Muscle of leg (tissue), 11 donors: ENCODE results near the gene KIAA1755. TPM values are rescaled to one million over a fixed set of nuclear protein-coding genes. Genes with fewer than 3 reads are reported as not detected.
A peak's percentile ranks its signal among the peaks of the same experiment; 100 is the strongest.

Experiments used
- DNase-seq: peaks from one replicate; pipeline ENCODE4 v3.0.0; 2013
- H3K27ac ChIP-seq: one replicate; pipeline ENCODE4 v1.5.1; 2013; ENCODE audit warnings: mild to moderate bottlenecking, low read length, control low read depth
- H3K27me3 ChIP-seq: one replicate; pipeline ENCODE4 v1.6.1; 2013; ENCODE audit warnings: low read length; ENCODE audit not compliant: control insufficient read depth, insufficient read depth
- H3K36me3 ChIP-seq: one replicate; pipeline ENCODE4 v1.6.1; 2013; ENCODE audit warnings: low read length; ENCODE audit not compliant: control insufficient read depth, insufficient read depth
- H3K4me1 ChIP-seq: one replicate; pipeline ENCODE4 v1.6.1; 2013; ENCODE audit warnings: low read length; ENCODE audit not compliant: control insufficient read depth, insufficient read depth
- H3K4me3 ChIP-seq: one replicate; pipeline ENCODE4 v1.5.1; 2013; ENCODE audit warnings: low read length, control low read depth
- H3K9me3 ChIP-seq: replicated peaks from 2 replicates; pipeline ENCODE4 v1.6.1; 2013; ENCODE audit warnings: low read depth, low read length; ENCODE audit not compliant: control insufficient read depth
- WGBS: methylation state at CpG from one replicate; pipeline ENCODE4 v1.1.5; 2013; ENCODE audit warnings: missing lambda C conversion rate; ENCODE audit not compliant: insufficient coverage; 5-methylcytosine and 5-hydroxymethylcytosine counted together
- polyA plus RNA-seq, 8 donors: library from polyadenylated mRNA; unstranded; fragments of 120-200 nt; gene quantifications; one replicate each; pipeline versions ENCODE4 v1.2.1 to v1.2.3, GENCODE V29; 2013; ENCODE audit warnings: inconsistent platforms in 1 of 8, low replicate concordance in 1 of 8; ENCODE audit not compliant: insufficient read length in 8 of 8, insufficient read depth in 1 of 8
- total RNA-seq: library from RNA; stranded (reverse); fragments of 120-200 nt; gene quantifications from one replicate; pipeline ENCODE4 v1.2.4, GENCODE V29; 2013

Gene KIAA1755
- total and polyA plus RNA-seq, 9 donors, result 5.0 to 19.6 (median 9.7) TPM

- Histone ChIP-seq H3K4me1 (peaks cover 17% of the 10 kb centered on the region), H3K27ac (no peak overlapping the region), H3K4me3 (no peak overlapping the region), H3K9me3 (no peaks in the 10 kb centered on the region), H3K36me3 (no peaks in the 10 kb centered on the region), H3K27me3 (no peaks in the 10 kb centered on the region)
- no peak for DNase-seq
- WGBS, result 68% methylated on average over 3 of the region's 5 CpGs
These were observed 63.3 kb downstream of the KIAA1755 start for GRCh38 chr20:38197217-38197616.

DNA sequence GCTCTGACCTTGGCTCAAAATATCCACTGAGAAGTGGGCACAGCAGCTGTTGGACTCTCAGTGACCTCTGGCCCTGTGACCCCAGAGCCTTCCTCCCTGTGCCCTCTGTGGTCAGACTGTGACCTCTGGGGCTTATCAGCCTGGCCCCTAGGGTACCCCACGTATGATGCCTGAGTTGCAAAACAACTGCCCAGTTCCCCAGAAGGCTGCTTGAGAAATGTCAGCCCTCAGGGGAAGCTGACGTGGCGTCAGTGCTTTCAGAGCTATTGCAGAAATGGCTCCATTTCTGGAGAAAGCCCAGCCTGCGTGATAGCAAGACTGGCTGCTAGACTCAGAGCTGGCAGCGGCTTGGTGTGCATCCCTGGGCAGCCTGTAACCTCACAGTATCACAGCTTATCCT is 63.9 kb downstream of the KIAA1755 start:
- Histone ChIP-seq H3K4me3 (no peak overlapping the region), H3K27me3 (no peaks in the 10 kb centered on the region), H3K9me3 (no peaks in the 10 kb centered on the region), H3K36me3 (no peaks in the 10 kb centered on the region), H3K4me1 (peaks cover 17% of the 10 kb centered on the region), H3K27ac (no peak overlapping the region)
- peak; percentile 62 for DNase-seq
- WGBS, result 40% methylated on average over 5 of the region's 5 CpGs

DNA sequence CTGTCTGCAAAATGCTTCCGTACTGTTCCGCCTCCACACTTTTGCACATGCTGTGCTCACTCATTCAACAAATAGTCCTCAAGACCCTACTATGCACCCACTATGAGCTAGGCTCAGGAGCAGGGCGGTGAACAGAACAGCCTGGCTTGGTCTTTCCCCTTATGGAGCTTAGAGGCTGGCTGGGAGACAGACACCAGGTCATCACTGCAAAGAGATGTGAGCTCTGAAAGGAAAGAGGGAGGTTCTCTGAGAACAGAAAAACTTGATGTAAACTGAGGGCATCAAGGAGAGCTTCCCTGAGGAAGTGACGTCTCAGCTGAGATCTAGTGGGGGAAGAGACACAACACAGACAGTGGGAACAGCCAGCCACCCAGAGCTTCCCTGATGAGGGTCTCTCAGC is 64.5 kb downstream of the KIAA1755 start:
- H3K27ac ChIP-seq, result no peak overlapping the region
- WGBS, result 75% methylated on average over 2 of the region's 4 CpGs
- no peaks in the 10 kb centered on the region for H3K27me3 ChIP-seq
- no peak for DNase-seq
- H3K4me1 ChIP-seq, result peaks cover 19% of the 10 kb centered on the region
- no peak overlapping the region for H3K4me3 ChIP-seq
- no peaks in the 10 kb centered on the region for H3K9me3 ChIP-seq
- H3K36me3 ChIP-seq, result no peaks in the 10 kb centered on the region

DNA sequence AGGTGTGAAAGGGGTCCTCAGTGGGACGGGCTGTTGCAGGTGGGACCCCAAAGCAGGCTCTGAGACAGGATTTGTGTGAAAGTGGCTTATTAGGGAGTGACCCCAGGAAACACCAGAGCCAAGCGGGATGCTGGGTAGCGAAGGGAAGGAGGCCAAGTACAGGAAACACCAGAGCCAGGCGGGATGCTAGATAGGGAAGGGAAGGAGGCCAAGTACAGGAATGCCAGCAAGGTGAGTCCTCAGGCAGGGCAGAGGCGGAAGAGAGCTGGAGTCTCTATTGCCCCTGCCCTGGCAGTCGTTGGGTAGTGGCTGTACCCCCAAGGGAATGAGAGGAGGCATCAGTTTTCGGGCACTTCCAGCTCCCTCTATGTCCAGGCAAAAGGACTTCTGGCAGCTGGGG is 65.0 kb downstream of the KIAA1755 start:
- Histone ChIP-seq H3K27me3 (no peaks in the 10 kb centered on the region), H3K27ac (no peak overlapping the region), H3K4me3 (no peak overlapping the region), H3K9me3 (no peaks in the 10 kb centered on the region), H3K36me3 (no peaks in the 10 kb centered on the region), H3K4me1 (peaks cover 23% of the 10 kb centered on the region)
- DNase-seq, result no peak
- WGBS, result 70% methylated on average over 6 of the region's 7 CpGs

- H3K4me1 ChIP-seq, result peaks cover 23% of the 10 kb centered on the region
- no peaks in the 10 kb centered on the region for H3K36me3 ChIP-seq
- no peak overlapping the region for H3K27ac ChIP-seq
- 84% methylated on average over 4 of the region's 5 CpGs for WGBS
- H3K4me3 ChIP-seq, result no peak overlapping the region
- no peak for DNase-seq
- no peaks in the 10 kb centered on the region for H3K9me3 ChIP-seq
- no peaks in the 10 kb centered on the region for H3K27me3 ChIP-seq
These were observed 65.5 kb downstream of the KIAA1755 start for GRCh38 chr20:38194971-38195504.

DNA sequence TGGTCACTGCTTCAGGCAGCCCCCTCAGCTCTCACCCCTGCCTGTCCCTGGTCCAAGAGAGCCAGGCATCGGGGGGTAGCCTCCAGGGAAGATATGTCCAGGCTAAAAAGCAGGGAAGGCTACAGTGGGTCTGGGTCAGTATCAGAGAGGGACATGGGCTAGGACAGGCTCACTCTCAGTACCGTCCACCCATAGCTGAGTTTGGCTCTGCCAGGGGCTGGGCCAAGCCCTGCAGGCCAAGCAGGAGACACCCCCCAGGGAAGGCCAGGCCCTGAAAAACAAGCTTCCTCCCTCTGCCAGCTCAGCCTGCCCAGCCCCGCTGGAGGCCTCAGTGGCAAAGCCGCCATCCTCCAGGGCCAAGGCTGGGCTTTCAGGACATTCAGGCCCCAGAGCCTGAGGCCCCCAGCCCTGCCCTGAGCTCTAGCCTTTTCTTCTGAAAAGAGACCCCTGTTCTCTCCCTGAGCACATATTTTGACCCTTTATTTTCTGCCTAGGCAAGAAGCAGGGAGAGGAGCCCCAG is 66.9 kb downstream of the KIAA1755 start:
- H3K4me3 ChIP-seq, result no peak overlapping the region
- WGBS, result 89% methylated on average over 3 of the region's 4 CpGs
- H3K27me3 ChIP-seq, result no peaks in the 10 kb centered on the region
- H3K4me1 ChIP-seq, result peaks cover 20% of the 10 kb centered on the region
- H3K9me3 ChIP-seq, result no peaks in the 10 kb centered on the region
- no peaks in the 10 kb centered on the region for H3K36me3 ChIP-seq
- no peak for DNase-seq
- no peak overlapping the region for H3K27ac ChIP-seq

DNA sequence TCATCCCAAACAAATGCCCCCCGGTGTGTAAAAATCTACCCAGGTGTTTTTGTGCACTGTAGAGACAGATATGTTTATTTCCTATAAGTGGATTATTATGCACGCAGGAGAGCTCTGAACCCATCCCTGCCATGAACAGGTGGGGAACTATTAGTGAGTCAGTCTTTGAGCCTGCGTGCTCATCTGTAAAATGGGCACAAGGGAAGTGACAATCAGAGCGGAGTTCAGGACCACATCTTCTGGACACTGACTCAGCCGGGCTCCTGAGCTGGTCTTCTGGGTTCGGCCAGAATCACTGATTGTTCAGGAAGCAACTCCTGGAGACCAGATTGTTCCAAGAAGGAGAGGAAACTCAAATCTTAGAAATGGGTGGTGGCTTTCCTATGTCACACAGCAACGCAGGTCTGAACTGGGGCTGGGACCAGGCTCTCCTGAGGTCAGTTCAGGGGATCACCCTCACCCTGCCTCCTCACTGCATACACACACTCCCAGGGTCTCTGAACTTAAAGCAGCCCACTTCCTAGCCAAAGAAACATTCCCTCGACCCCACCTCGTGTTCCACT is 68.1 kb downstream of the KIAA1755 start:
- no peak for DNase-seq
- Histone ChIP-seq H3K36me3 (no peaks in the 10 kb centered on the region), H3K9me3 (no peaks in the 10 kb centered on the region), H3K27ac (no peak overlapping the region), H3K27me3 (no peaks in the 10 kb centered on the region), H3K4me3 (no peak overlapping the region), H3K4me1 (peaks cover 20% of the 10 kb centered on the region)
- WGBS, result 65% methylated on average over 8 of the region's 9 CpGs

DNA sequence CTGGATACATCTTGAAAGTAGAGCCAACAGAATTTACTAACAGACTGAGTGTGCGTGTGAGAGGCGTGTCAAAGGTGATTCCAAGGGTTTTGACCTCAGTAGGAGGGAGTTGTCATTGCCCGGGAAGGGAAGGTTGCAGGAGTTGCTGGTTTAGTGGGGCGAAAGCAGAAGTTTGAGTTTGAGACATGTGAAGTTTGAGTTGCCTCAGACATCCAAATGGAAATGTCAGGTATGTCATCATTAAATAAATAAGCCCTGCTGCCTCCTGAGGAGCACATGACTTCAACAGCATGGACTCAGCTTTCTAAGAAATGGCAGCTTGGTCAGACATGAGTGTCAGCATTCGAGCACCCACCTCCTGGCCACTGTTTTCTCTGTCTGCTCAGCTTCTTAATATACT is 68.9 kb downstream of the KIAA1755 start:
- H3K4me3 ChIP-seq, result no peak overlapping the region
- no peaks in the 10 kb centered on the region for H3K36me3 ChIP-seq
- no peak for DNase-seq
- H3K4me1 ChIP-seq, result peaks cover 20% of the 10 kb centered on the region
- WGBS, result 39% methylated on average over 4 of the region's 5 CpGs
- H3K27me3 ChIP-seq, result no peaks in the 10 kb centered on the region
- H3K27ac ChIP-seq, result no peak overlapping the region
- no peaks in the 10 kb centered on the region for H3K9me3 ChIP-seq

DNA sequence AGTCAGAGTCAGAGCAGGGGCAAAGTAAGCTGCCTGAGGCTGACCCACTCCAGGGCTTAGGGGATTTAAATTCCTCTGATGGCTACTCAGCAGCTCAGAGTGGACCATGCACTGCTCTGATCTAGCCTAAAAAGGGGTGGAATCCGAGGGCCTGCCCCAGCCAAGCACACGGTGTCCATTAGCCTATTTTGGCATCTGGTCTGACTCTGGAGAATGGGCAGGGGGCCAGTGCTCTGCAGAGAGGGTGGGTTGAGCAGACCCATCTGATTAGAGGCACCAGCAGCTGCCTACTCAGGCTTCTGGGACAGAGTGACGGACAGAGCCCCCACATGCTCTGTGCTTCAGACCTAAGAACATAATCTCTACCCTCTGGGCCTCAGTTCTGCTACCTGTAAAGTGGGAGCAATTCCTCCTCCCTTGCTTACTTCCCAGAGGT is 69.6 kb downstream of the KIAA1755 start:
- no peaks in the 10 kb centered on the region for H3K36me3 ChIP-seq
- no peak for DNase-seq
- H3K27ac ChIP-seq, result no peak overlapping the region
- peaks cover 14% of the 10 kb centered on the region for H3K4me1 ChIP-seq
- H3K9me3 ChIP-seq, result no peaks in the 10 kb centered on the region
- no peak overlapping the region for H3K4me3 ChIP-seq
- no peaks in the 10 kb centered on the region for H3K27me3 ChIP-seq
- WGBS, result 31% methylated on average over 2 of the region's 3 CpGs

DNA sequence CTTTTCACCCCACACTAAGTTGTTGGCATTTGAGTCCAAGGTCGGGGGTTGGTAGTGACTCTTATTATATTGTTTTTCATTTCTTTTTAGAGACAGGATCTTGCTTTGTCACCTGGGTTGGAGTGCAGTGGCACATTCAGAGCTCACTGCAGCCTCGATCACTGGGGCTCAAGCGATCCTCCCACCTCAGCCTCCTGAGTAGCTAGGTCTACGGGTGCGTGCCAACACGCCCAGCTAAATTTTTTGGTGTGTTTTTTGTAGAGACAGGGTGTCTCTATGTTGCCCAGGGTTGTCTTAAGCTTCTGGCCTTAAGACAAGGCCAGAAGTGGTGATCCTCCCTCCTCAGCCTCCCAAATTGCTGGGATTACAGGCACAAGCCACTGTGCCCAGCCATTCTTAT is 70.4 kb downstream of the KIAA1755 start:
- no peaks in the 10 kb centered on the region for H3K36me3 ChIP-seq
- H3K4me3 ChIP-seq, result no peak overlapping the region
- no CpG with 5 or more reads among the region's 6 CpGs for WGBS
- DNase-seq, result no peak
- peaks cover 8% of the 10 kb centered on the region for H3K4me1 ChIP-seq
- H3K9me3 ChIP-seq, result no peaks in the 10 kb centered on the region
- no peak overlapping the region for H3K27ac ChIP-seq
- H3K27me3 ChIP-seq, result no peaks in the 10 kb centered on the region
